Smooth muscle cell (in vitro differentiated cells): ENCODE data around the gene NDUFA3. TPM values are rescaled to one million over a fixed set of nuclear protein-coding genes. Genes with fewer than 3 reads are reported as not detected.

ENCODE experiments used
- DNase-seq: peaks from one replicate; lab custom pipeline; 2025; ENCODE audit not compliant: unreplicated experiment; lab: John Stamatoyannopoulos, UW
- H2AFZ ChIP-seq: fragments of 200-600 bp; sonication (generic); 2 replicates; pipeline ENCODE4 v1.6.0; 2016; ENCODE audit warnings: antibody characterized with exemption, low read depth, mild to moderate bottlenecking
- H3F3A ChIP-seq: fragments of 200-600 bp; sonication (generic); 2 replicates; pipeline ENCODE4 v1.6.0; 2017; ENCODE audit warnings: antibody characterized with exemption, low read depth
- H3K27ac ChIP-seq: fragments of 200-600 bp; sonication (generic); 2 replicates; pipeline ENCODE4 v1.5.1; 2016; ENCODE audit warnings: low read depth, mild to moderate bottlenecking
- H3K27me3 ChIP-seq: fragments of 200-600 bp; sonication (generic); 2 replicates; pipeline ENCODE4 v1.6.1; 2016; ENCODE audit warnings: low read depth, mild to moderate bottlenecking
- H3K36me3 ChIP-seq: fragments of 200-600 bp; sonication (generic); 2 replicates; pipeline ENCODE4 v1.5.1; 2016; ENCODE audit warnings: low read depth
- H3K4me1 ChIP-seq: fragments of 200-600 bp; sonication (generic); 2 replicates; pipeline ENCODE4 v1.5.1; 2016; ENCODE audit warnings: low read depth
- H3K4me2 ChIP-seq: fragments of 200-600 bp; sonication (generic); 2 replicates; pipeline ENCODE4 v1.6.0; 2016; ENCODE audit warnings: mild to moderate bottlenecking
- H3K4me3 ChIP-seq: fragments of 200-600 bp; sonication (generic); 2 replicates; pipeline ENCODE4 v1.5.1; 2016; ENCODE audit warnings: mild to moderate bottlenecking
- H3K79me2 ChIP-seq: fragments of 200-600 bp; sonication (generic); 2 replicates; pipeline ENCODE4 v1.6.0; 2016; ENCODE audit warnings: low read depth, mild to moderate bottlenecking
- H3K9ac ChIP-seq: fragments of 200-600 bp; sonication (generic); 2 replicates; pipeline ENCODE4 v1.6.0; 2016; ENCODE audit warnings: low read depth
- H3K9me3 ChIP-seq: fragments of 200-600 bp; sonication (generic); replicated peaks from 2 replicates; pipeline ENCODE4 v1.5.1; 2016; ENCODE audit warnings: low read depth
- H4K20me1 ChIP-seq: fragments of 200-600 bp; sonication (generic); 2 replicates; pipeline ENCODE4 v1.6.0; 2016; ENCODE audit warnings: low read depth
- CTCF ChIP-seq: fragments of 200-600 bp; sonication (generic); IDR thresholded peaks from 2 replicates; pipeline ENCODE4 v1.5.1; 2017; ENCODE audit warnings: borderline replicate concordance, mild to moderate bottlenecking, antibody characterized with exemption; ENCODE audit not compliant: insufficient read depth, poor library complexity, severe bottlenecking
- WGBS: methylation state at CpG from one replicate; pipeline ENCODE4 v1.1.7; 2016; ENCODE audit warnings: low lambda C conversion rate; 5-methylcytosine and 5-hydroxymethylcytosine counted together
- polyA plus RNA-seq: library from polyadenylated mRNA; unstranded; fragments of >200 nt; fragmentation: Nextera tagmentation; extraction: Ambion mirVana; gene quantifications from 2 replicates; pipeline ENCODE4 v1.2.1, GENCODE V29; 2016
- total RNA-seq: library from RNA; depleted of rRNA; stranded (reverse); fragments of >200 nt; gene quantifications from 2 replicates; pipeline ENCODE4 v1.2.3, GENCODE V29; 2014

Gene NDUFA3
- total and polyA plus RNA-seq, 2 experiments from 2014 or later = 29.8 to 249 TPM

GRCh38 chr19:54148158-54148557 is 45.5 kb downstream of the NDUFA3 start:
- H4K20me1 ChIP-seq = peaks cover 13% of the 10 kb centered on the region
- H3K79me2 ChIP-seq = no peaks in the 10 kb centered on the region
- H2AFZ ChIP-seq = no peak overlapping the region
- no peak overlapping the region for H3K4me2 ChIP-seq
- H3K4me1 ChIP-seq = no peaks in the 10 kb centered on the region
- H3K9me3 ChIP-seq = no peaks in the 10 kb centered on the region
- no peak for DNase-seq
- no peak overlapping the region for H3K9ac ChIP-seq
- no peak overlapping the region for H3K4me3 ChIP-seq
- H3K27ac ChIP-seq = no peak overlapping the region
- 91% methylated on average over 6 of the region's 19 CpGs for WGBS
- H3F3A ChIP-seq = no peaks in the 10 kb centered on the region
- no peaks in the 10 kb centered on the region for H3K36me3 ChIP-seq
- TF ChIP-seq CTCF = no peak
- no peaks in the 10 kb centered on the region for H3K27me3 ChIP-seq

GRCh38 chr19:54149021-54149812 is 46.6 kb downstream of the NDUFA3 start:
- Histone ChIP-seq H3K27ac (no peak overlapping the region), H3K4me1 (no peaks in the 10 kb centered on the region), H3K27me3 (no peaks in the 10 kb centered on the region), H3K9ac (no peak overlapping the region), H4K20me1 (peaks cover 20% of the 10 kb centered on the region), H3K9me3 (no peaks in the 10 kb centered on the region), H3F3A (peaks cover 7% of the 10 kb centered on the region), H3K4me2 (no peak overlapping the region), H3K36me3 (no peaks in the 10 kb centered on the region), H3K4me3 (no peak overlapping the region), H2AFZ (no peak overlapping the region), H3K79me2 (no peaks in the 10 kb centered on the region)
- TF ChIP-seq CTCF = no peak
- WGBS = 97% methylated on average over 12 of the region's 12 CpGs
- no peak for DNase-seq

- H3K9me3 ChIP-seq = no peaks in the 10 kb centered on the region
- H3K9ac ChIP-seq = no peak overlapping the region
- H2AFZ ChIP-seq = no peak overlapping the region
- H3K27me3 ChIP-seq = no peaks in the 10 kb centered on the region
- H3K27ac ChIP-seq = no peak overlapping the region
- H4K20me1 ChIP-seq = peaks cover 18% of the 10 kb centered on the region
- no peak overlapping the region for H3K4me2 ChIP-seq
- H3K4me1 ChIP-seq = no peaks in the 10 kb centered on the region
- peaks cover 18% of the 10 kb centered on the region for H3F3A ChIP-seq
- TF ChIP-seq CTCF = no peak
- DNase-seq = no peak
- H3K79me2 ChIP-seq = no peaks in the 10 kb centered on the region
- no peaks in the 10 kb centered on the region for H3K36me3 ChIP-seq
- 90% methylated on average over 23 of the region's 23 CpGs for WGBS
- H3K4me3 ChIP-seq = no peak overlapping the region
Observed at GRCh38 chr19:54151362-54152035, 48.8 kb downstream of the NDUFA3 start.
